ENCODE results near the gene MICAL3. TPM values are rescaled to one million over a fixed set of nuclear protein-coding genes. Genes with fewer than 3 reads are reported as not detected.

Gene MICAL3
- polyA plus RNA-seq, 5 donors, result 40.9 to 64.0 (median 52.8) TPM

DNA sequence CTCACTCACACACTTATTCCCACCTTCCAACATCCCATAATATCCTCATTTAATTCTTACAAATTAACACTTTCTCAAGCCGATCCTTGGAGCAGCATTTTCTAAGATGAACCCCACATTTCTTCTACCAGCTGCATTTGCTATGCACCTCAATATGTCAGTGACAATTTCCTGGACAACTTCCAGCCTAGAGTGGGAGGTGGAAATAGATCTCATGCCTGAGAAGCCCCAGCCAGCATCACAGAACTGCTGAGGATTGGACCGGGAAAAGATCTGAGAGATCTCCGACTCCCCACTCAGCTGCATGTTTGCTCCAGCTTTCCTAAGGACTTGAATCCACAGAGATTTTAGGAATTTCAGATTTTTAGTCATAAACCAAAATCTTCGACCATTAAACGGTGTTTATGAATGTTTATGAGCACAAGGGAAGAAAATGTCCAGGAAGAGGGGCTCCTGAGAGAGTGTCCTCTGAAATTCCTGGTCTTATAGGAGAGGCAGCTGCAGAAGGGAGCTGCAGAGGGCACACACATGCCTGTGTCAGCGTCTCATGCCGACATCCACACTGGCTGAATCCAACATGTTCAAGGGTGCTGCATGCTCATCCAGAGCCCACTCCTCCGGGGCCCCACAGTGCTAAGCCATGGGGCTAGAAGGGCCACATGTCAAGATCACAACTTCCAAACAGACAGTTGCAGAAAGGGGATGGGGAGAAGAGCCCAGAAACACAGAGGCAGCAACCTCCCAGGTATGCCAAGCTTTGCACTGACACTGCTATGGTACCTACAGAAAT, 68.6 kb downstream of the MICAL3 start:
- DNase-seq, result no peak

DNA sequence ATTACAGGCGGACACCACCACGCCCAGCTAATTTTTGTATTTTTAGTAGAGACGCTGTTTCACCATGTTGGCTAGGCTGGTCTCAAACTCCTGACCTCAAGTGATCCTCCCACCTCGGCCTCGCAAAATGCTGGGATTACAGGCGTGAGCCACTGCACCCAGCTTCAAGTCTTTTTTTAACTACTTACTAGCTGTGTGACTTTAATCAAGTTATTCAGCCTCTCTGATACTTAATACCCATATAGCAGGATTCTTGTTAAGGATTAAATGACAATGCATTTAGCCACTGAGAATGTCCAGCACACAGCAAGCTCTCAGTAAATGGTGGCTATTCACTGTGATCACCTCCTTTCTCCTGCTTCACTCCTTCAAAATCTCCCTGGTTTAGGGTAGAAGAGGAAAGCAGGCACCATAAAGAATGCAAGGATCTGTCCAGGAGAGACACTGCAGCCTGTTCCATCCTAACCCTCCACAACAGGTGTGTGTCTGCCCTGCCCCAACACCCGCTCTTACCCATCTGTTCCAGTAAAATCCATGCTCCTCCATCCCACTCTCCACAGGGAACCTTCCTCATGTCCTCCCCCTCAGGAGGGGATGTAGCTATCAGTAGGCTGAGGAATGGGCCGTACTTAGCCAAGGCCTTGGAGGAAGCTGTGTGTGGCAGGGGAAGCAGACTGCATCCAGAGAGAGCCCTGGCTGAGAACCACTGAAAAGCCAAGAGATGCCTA, 69.3 kb downstream of the MICAL3 start:
- DNase-seq, result no peak

GRCh38 chr22:17954200-17954859, 70.0 kb downstream of the MICAL3 start:
- no peak for DNase-seq

DNA sequence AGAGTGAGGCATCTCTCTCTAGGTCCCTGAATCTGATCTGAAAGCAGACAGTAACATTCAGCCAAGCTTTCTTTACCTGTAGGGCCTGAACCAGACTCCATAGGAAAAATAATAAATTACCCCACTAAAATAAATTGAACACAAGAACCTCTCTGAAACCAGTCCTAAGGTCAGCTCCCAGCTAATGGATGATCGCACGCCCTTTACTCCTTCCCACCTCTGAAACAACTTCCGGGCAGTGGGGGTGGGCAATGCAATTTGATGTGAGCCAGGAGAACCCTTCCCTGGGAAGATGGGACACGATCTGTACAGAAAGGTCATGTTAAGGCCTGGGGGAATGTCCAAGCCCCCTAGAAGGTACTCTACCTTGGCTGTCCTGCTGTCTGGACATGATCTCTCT, 71.2 kb downstream of the MICAL3 start:
- no peak for DNase-seq

GRCh38 chr22:17952273-17952801, 72.0 kb downstream of the MICAL3 start:
- DNase-seq, result no peak

DNA sequence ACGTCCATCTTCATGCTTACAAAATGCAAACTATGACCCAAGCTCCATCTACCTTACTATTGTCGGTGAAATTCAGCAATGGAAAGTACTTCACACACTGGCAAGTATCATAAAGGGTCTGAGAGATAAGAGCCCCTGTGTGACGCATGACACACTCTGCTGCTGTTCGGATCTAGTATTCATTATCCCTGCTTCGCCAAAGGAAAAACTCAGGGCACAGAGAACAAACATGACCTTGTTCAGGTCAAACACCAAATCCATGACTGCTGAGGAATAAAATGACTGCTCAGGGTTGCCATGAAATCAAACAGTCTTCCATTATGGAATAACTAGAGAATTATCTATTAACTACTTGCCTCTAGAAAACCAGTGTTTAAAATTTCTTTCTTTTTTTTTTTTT, 73.0 kb downstream of the MICAL3 start:
- no peak for DNase-seq

GRCh38 chr22:17950651-17951214, 73.6 kb downstream of the MICAL3 start:
- DNase-seq, result no peak

DNA sequence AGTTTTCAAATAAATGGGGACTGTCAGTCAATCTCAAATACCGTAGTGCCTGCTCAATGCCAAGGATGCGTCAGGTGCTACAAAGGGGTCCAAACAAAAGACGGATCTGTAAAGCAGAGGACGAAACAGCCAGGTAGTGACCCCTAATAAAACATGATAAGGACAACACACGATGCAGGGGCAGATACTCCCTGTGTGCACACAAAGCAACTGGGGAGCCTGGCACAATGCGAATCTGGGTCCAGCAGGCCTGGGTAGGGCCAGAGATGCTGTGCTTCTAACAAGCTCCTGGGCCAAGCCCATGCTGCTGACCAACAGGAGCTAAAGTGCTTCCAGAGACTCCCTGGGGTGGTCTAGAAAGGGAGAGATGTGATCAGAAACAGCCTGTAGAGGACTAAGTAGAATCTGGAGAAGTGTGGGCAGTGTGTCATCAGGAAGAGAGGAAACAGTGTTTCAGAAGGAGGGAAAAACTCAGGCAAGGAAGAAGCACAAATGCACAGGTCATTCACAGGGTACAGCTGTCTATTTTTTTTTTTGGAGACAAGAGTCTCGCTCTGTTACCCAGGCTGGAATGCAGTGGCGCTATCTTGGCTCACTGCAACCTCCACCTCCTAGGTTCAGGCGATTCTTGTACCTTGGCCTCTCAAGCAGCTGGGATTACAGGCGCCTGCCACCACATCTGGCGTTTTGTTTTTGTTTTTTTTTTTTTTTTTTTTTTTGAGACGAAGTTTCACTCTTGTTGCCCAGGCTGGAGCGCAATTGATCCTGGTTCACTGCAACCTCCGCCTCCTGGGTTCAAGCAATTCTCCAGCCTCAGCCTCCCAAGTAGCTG, 74.5 kb downstream of the MICAL3 start:
- DNase-seq, result no peak

- DNase-seq, result no peak
Observed at GRCh38 chr22:17948101-17948500, 76.3 kb downstream of the MICAL3 start.

DNA sequence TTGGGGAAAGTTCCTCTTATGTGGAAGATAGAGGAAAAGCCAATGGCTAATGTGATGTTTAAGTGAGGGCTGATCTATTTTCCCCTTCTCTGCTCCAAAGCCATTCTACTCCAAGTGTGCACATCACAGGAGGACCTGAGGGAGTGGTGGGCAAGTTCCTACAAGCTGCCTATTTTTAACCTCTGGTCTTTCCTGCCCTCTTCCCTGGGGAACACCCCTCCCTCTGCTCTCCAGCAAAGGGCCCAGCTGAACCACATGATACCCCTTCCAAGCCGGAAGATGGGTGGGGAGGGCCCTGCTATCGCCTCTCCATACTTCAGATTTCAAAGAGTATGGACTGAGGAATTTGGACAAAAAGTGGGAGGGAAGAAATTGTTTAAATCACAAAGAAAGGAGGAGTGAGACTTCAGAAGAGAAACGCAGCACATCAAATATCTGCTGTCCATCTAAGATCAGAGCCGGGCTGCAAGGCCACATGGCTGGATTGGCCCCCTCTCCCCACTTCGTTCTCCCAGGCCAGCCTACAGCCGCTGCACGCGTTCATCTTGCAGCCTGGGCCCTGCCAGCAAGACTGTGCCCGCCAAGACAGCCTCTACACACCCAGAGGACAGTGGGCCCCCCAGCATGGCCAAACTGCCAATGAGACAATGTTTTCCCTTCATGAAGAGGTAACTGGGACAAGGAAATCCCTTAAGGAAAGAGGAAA, 77.5 kb downstream of the MICAL3 start:
- DNase-seq, result no peak

GRCh38 chr22:17945888-17946648, 78.3 kb downstream of the MICAL3 start:
- no peak for DNase-seq

DNA sequence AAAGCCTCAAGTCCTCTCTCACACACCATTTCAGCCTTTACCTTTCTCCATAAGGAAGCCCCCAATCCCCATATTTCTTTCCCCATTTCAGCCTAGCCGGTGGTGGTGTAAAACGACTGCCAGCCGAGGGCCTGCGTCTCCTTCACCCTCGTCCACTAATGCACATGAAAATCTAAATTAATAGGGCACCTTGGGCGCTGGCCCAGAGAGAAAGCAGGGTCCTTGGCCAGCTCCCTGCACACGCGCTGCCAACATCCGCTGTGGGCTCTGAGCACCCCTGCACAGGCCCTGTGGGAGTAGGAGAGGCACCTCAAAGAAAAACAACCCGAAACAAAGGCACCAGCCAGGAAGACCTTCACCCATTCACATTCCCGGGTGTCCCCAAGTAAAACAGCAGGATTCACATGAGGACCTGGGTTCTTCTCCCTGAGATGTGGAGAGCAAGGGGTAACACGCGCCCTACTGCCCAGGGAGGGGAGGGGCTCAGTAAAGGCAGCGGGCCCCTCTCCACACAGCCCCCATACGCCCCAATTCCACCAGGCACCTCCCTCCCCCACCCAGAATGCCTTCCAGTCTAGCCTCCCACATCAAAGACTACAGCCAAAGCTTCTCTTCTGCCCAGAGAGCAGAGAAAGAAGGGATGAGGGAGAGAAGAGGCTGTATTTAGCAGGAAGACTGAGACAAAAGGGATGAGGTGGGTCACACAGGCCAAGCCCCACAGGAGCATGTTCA, 79.0 kb downstream of the MICAL3 start:
- no peak for DNase-seq

DNA sequence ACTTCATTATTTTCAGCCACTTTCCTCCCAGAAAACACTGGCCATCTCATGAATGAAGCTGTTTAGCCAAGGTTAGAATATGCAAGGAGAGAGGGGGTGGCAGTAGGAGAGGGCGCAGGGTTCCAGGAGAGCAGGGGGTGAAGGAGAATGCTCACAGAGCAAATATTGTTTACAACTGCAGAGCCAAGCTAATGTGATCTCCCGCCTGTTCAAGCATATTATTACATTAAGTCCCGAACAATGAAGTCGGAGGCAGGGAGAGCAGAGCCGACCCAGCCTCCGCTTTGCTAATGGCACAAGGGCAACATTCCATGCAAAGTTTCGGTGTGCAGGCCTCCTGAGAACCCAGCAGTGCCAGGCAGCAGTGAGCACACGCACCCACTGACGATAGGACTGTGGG, 80.1 kb downstream of the MICAL3 start:
- DNase-seq, result no peak

- no peak for DNase-seq
Observed at GRCh38 chr22:17943533-17944249, 80.7 kb downstream of the MICAL3 start.

DNA sequence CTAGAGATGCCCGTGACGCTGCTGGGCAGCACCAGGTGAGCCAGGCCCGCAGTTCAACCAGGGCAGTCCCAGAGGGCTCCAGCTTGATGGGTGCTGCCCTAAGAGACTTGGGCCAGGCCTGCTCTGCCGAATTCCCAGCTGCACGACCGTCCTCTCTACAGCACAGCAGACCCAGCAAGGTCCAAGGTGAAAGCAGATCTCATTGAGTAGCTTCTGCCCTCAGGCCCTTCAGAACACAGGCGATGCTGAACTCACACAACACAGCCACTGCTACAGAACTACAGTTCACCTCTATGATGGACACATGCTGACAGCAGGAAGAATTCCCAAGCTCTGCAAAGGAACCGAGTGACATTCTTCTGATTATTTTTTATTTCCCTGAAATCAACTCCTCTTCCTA, 81.6 kb downstream of the MICAL3 start:
- no peak for DNase-seq

DNA sequence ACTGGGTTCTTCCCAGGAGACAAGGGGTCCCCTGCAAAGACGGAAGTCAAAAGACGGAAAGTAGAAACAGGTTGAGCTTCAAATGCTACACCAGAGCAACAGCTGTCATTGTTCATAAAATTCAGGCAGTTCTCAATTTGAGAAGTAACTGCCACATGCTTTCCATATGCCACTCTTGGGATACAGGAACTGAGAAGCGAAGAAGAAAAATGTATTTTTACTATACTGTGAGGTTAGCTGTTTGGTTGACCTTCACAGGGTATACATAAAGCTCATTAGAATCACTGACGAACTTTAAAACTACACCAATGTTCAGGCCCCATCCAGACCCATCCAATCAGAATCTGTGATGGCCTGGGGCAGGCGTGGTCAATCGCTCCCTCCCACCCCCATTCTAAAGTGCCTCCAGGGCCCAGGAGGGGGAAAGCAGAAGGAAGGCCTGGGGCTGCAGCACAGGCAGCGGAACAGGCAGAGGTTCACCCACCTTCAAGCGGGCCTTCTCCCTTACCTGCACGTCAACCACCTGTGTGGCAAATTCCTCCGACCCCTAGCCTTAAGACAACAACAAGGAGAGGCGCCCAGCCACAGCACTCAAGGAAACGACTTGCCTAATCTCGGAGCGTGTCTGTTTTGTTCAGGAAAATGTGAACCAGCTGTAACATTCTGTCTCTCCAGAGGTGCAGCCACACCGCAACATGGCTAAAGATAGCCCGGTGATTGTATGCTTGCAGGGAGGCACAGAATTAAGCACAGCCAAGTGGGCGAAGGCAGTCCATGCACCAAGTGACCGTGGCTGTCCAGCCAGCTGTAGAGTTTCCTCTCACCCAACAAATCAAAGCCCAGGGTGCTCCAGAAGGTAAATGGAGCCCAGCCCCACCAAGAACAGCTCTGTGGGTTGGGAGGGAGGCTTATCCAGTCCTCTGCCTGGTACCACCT, 82.6 kb downstream of the MICAL3 start:
- DNase-seq, result no peak

- DNase-seq, result no peak
Observed at GRCh38 chr22:17939579-17939978, 84.8 kb downstream of the MICAL3 start.

Measured in right lung (tissue), 5 donors.